SK-N-SH treated with all-trans-retinoic acid at 6 μM for 48 hours (cell line): ENCODE data around the gene IL6ST.

Experiments
- ATAC-seq: fragments of 200-7000 bp; cut with Tn5 transposase; 3 replicates; pipeline ENCODE4 v1.9.1; 2020; ENCODE audit warnings: mild to moderate bottlenecking, moderate library complexity
- ARNTL ChIP-seq: fragments of 450-650 bp; formaldehyde crosslinking; IDR thresholded peaks from 2 replicates; pipeline ENCODE4 v1.5.0; 2020; ENCODE audit warnings: low read depth, mild to moderate bottlenecking, moderate library complexity, borderline replicate concordance
- BACH2 ChIP-seq: fragments of 250-450 bp; sonication (Bioruptor Pico); IDR thresholded peaks from 2 replicates; pipeline ENCODE4 v1.9.0; 2021; ENCODE audit warnings: mild to moderate bottlenecking, borderline replicate concordance
- CSDC2 ChIP-seq: fragments of 250-450 bp; sonication (Bioruptor Pico); IDR thresholded peaks from 2 replicates; pipeline ENCODE4 v1.5.0; 2020; ENCODE audit warnings: mild to moderate bottlenecking, moderate library complexity
- CSRNP3 ChIP-seq: fragments of 250-450 bp; sonication (Bioruptor Pico); IDR thresholded peaks from 2 replicates; pipeline ENCODE4 v1.5.1; 2021; ENCODE audit warnings: mild to moderate bottlenecking, moderate library complexity
- GLIS3 ChIP-seq: fragments of 250-450 bp; sonication (Bioruptor Pico); IDR thresholded peaks from 2 replicates; pipeline ENCODE4 v1.5.0; 2020; ENCODE audit warnings: mild to moderate bottlenecking, moderate library complexity
- ISL1 ChIP-seq: fragments of 250-450 bp; sonication (Bioruptor Pico); IDR thresholded peaks from 2 replicates; pipeline ENCODE4 v2.1.2; 2022; ENCODE audit warnings: mild to moderate bottlenecking, moderate library complexity
- PPARA ChIP-seq: fragments of 250-450 bp; sonication (Bioruptor Pico); IDR thresholded peaks from 2 replicates; pipeline ENCODE4 v1.5.0; 2020; ENCODE audit warnings: mild to moderate bottlenecking, borderline replicate concordance
- RARB ChIP-seq: fragments of 250-450 bp; sonication (Bioruptor Pico); IDR thresholded peaks from 2 replicates; pipeline ENCODE4 v1.8.0; 2021; ENCODE audit warnings: mild to moderate bottlenecking, moderate library complexity
- SNAI2 ChIP-seq: fragments of 250-450 bp; sonication (Bioruptor Pico); IDR thresholded peaks from 2 replicates; pipeline ENCODE4 v1.5.0; 2020; ENCODE audit warnings: mild to moderate bottlenecking, moderate library complexity
- TCF4 ChIP-seq: fragments of 250-450 bp; sonication (Bioruptor Pico); IDR thresholded peaks from 2 replicates; pipeline ENCODE4 v1.8.0; 2021; ENCODE audit warnings: mild to moderate bottlenecking, moderate library complexity, borderline replicate concordance
- TOX ChIP-seq: fragments of 250-450 bp; sonication (Bioruptor Pico); IDR thresholded peaks from 2 replicates; pipeline ENCODE4 v1.8.0; 2021; ENCODE audit warnings: mild to moderate bottlenecking, moderate library complexity, borderline replicate concordance
- TSHZ2 ChIP-seq: fragments of 250-450 bp; sonication (Bioruptor Pico); IDR thresholded peaks from 2 replicates; pipeline ENCODE4 v1.5.0; 2020; ENCODE audit warnings: mild to moderate bottlenecking, moderate library complexity
- ZC3H10 ChIP-seq: fragments of 250-450 bp; sonication (Bioruptor Pico); IDR thresholded peaks from 2 replicates; pipeline ENCODE4 v1.5.1; 2021; ENCODE audit warnings: mild to moderate bottlenecking, moderate library complexity
- ZFP3 ChIP-seq: fragments of 250-450 bp; sonication (Bioruptor Pico); IDR thresholded peaks from 2 replicates; pipeline ENCODE4 v1.5.0; 2020; ENCODE audit warnings: mild to moderate bottlenecking, moderate library complexity
- ZFP30 ChIP-seq: fragments of 450-650 bp; formaldehyde crosslinking; IDR thresholded peaks from 2 replicates; pipeline ENCODE4 v1.5.0; 2022; ENCODE audit warnings: mild to moderate bottlenecking, moderate library complexity
- ZNF565 ChIP-seq: fragments of 450-650 bp; formaldehyde crosslinking; conservative IDR thresholded peaks from 2 replicates; pipeline ENCODE4 v1.5.0; 2020; ENCODE audit warnings: low read depth, mild to moderate bottlenecking, moderate library complexity
- ZNF70 ChIP-seq: fragments of 450-650 bp; formaldehyde crosslinking; IDR thresholded peaks from 2 replicates; pipeline ENCODE4 v1.5.0; 2020; ENCODE audit warnings: mild to moderate bottlenecking, moderate library complexity
- ZNF8 ChIP-seq: fragments of 450-650 bp; formaldehyde crosslinking; IDR thresholded peaks from 2 replicates; pipeline ENCODE4 v1.5.0; 2020; ENCODE audit warnings: mild to moderate bottlenecking, moderate library complexity
- TF ChIP-seq, protein P1 (sequence below): fragments of 250-450 bp; sonication (Bioruptor Pico); IDR thresholded peaks from 2 replicates; pipeline ENCODE4 v1.8.0; 2020; ENCODE audit warnings: mild to moderate bottlenecking, moderate library complexity, borderline replicate concordance
- TF ChIP-seq, protein P2 (sequence below): fragments of 250-450 bp; sonication (Bioruptor Pico); IDR thresholded peaks from 2 replicates; pipeline ENCODE4 v1.8.0; 2021; ENCODE audit warnings: low read depth, mild to moderate bottlenecking, moderate library complexity, borderline replicate concordance
- TF ChIP-seq, protein P3 (sequence below): fragments of 250-450 bp; sonication (Bioruptor Pico); IDR thresholded peaks from 2 replicates; pipeline ENCODE4 v1.5.1; 2020; ENCODE audit warnings: low read depth, mild to moderate bottlenecking, moderate library complexity

The IL6ST gene

DNA sequence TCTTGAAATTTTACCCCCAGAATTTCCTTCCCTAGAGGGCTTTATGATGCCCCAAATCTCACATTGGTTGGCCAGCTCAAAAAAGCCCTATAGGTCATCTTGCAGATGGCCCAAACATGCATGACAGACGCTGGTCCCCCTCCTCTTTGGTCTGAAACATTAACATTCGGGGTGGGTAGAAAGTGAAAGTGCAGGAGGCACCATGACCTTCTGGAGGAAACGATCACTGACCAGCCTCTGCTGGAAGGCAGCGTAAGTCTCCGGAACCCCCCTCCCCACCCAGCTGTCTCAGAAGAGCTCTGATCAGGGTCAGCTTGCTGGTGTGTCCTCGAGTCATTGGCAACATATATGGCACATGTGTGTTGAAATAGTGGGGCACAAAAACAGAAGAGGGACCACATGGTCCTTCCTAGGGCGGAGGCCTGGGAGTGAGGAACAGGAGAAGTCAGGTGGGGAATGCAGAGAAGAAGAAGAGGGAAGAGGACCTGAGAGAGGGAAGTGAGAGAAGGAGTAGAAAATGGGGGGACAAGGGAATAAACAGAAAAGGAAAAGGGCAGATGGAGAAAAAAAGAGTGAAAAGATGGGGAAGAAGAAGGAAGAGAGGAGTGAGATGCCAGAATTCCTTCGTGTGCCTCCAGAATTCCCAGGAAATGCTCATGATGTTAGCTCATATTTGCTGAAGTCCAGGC is 97.4 kb downstream of the IL6ST start:
- peak; percentile 11; the same call in 2 of the 3 replicates for ATAC-seq
- no peak for TF ChIP-seq CSRNP3 (CRISPR knock-in tag)
- no peak for TF ChIP-seq ZNF70 (CRISPR knock-in tag)
- no peak for TF ChIP-seq SNAI2
- no peak for TF ChIP-seq ZC3H10 (CRISPR knock-in tag)
- no peak for TF ChIP-seq TSHZ2 (CRISPR knock-in tag)
- no peak for TF ChIP-seq ZFP3 (CRISPR knock-in tag)
- TF ChIP-seq CSDC2 (CRISPR knock-in tag), result no peak
- TF ChIP-seq ARNTL (CRISPR knock-in tag), result no peak
- TF ChIP-seq RARB (CRISPR knock-in tag), result no peak

GRCh38 chr5:55896663-55897062 is 98.1 kb downstream of the IL6ST start:
- TF ChIP-seq BACH2 (CRISPR knock-in tag) (no peak), ARNTL (CRISPR knock-in tag) (no peak), TCF4 (CRISPR knock-in tag) (no peak), RARB (CRISPR knock-in tag) (no peak), ZFP30 (CRISPR knock-in tag) (no peak), ZFP3 (CRISPR knock-in tag) (no peak), TOX (CRISPR knock-in tag) (no peak), PPARA (CRISPR knock-in tag) (no peak), ZNF8 (CRISPR knock-in tag) (no peak), ZNF70 (CRISPR knock-in tag) (no peak), ZNF565 (CRISPR knock-in tag) (no peak), ISL1 (CRISPR knock-in tag) (no peak), ZC3H10 (CRISPR knock-in tag) (no peak), GLIS3 (CRISPR knock-in tag) (no peak), CSRNP3 (CRISPR knock-in tag) (no peak)
- TF ChIP-seq, protein P1, sequence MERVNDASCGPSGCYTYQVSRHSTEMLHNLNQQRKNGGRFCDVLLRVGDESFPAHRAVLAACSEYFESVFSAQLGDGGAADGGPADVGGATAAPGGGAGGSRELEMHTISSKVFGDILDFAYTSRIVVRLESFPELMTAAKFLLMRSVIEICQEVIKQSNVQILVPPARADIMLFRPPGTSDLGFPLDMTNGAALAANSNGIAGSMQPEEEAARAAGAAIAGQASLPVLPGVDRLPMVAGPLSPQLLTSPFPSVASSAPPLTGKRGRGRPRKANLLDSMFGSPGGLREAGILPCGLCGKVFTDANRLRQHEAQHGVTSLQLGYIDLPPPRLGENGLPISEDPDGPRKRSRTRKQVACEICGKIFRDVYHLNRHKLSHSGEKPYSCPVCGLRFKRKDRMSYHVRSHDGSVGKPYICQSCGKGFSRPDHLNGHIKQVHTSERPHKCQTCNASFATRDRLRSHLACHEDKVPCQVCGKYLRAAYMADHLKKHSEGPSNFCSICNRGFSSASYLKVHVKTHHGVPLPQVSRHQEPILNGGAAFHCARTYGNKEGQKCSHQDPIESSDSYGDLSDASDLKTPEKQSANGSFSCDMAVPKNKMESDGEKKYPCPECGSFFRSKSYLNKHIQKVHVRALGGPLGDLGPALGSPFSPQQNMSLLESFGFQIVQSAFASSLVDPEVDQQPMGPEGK, result no peak
- TF ChIP-seq, protein P2, sequence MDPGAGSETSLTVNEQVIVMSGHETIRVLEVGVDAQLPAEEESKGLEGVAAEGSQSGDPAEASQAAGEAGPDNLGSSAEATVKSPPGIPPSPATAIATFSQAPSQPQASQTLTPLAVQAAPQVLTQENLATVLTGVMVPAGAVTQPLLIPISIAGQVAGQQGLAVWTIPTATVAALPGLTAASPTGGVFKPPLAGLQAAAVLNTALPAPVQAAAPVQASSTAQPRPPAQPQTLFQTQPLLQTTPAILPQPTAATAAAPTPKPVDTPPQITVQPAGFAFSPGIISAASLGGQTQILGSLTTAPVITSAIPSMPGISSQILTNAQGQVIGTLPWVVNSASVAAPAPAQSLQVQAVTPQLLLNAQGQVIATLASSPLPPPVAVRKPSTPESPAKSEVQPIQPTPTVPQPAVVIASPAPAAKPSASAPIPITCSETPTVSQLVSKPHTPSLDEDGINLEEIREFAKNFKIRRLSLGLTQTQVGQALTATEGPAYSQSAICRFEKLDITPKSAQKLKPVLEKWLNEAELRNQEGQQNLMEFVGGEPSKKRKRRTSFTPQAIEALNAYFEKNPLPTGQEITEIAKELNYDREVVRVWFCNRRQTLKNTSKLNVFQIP (CRISPR knock-in tag), result no peak
- TF ChIP-seq, protein P3, sequence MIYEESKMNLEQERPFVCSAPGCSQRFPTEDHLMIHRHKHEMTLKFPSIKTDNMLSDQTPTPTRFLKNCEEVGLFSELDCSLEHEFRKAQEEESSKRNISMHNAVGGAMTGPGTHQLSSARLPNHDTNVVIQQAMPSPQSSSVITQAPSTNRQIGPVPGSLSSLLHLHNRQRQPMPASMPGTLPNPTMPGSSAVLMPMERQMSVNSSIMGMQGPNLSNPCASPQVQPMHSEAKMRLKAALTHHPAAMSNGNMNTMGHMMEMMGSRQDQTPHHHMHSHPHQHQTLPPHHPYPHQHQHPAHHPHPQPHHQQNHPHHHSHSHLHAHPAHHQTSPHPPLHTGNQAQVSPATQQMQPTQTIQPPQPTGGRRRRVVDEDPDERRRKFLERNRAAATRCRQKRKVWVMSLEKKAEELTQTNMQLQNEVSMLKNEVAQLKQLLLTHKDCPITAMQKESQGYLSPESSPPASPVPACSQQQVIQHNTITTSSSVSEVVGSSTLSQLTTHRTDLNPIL (CRISPR knock-in tag), result no peak
- ATAC-seq, result no peak
